K562 (cell line): Measurements from ENCODE around the gene NUP62. TPM values are rescaled to one million over a fixed set of nuclear protein-coding genes. Genes with fewer than 3 reads are reported as not detected.

Source experiments
- ARID3B ChIP-seq: fragments of 250-450 bp; sonication (Bioruptor Pico); IDR thresholded peaks from 2 replicates; pipeline ENCODE4 v1.4.0; 2020; ENCODE audit warnings: borderline replicate concordance
- ATF3 ChIP-seq, 2 experiments: fragments of 450-650 bp in 1 of 2; sonication (generic) in 1 of 2; formaldehyde crosslinking in 1 of 2; IDR thresholded peaks in 1 of 2; conservative IDR thresholded peaks in 1 of 2; 2 replicates each; pipeline versions ENCODE4 v1.6.1 to v1.8.1; 2016 to 2023; ENCODE audit warnings: mild to moderate bottlenecking in 2 of 2, moderate library complexity in 2 of 2, inconsistent platforms in 1 of 2, missing genetic modification reagents in 1 of 2
- CREB1 ChIP-seq, 2 experiments: sonication (generic) in 1 of 2; formaldehyde crosslinking in 1 of 2; IDR thresholded peaks; 2 replicates each; pipeline versions ENCODE4 v1.6.1 to v1.8.0; 2012 to 2022; ENCODE audit warnings: inconsistent platforms in 1 of 2, mild to moderate bottlenecking in 1 of 2, missing genetic modification reagents in 1 of 2, moderate library complexity in 1 of 2
- EHMT2 ChIP-seq: fragments of 450-650 bp; IDR thresholded peaks from 2 replicates; pipeline ENCODE4 v1.6.1; 2018; ENCODE audit warnings: antibody characterized with exemption
- EWSR1 ChIP-seq: fragments of 450-650 bp; IDR thresholded peaks from 2 replicates; pipeline ENCODE4 v1.6.1; 2018; ENCODE audit warnings: borderline replicate concordance, mild to moderate bottlenecking, low read depth, moderate library complexity; ENCODE audit not compliant: partially characterized antibody
- KDM2B ChIP-seq: fragments of 250-450 bp; sonication (Bioruptor Pico); IDR thresholded peaks from 2 replicates; pipeline ENCODE4 v1.8.0; 2021; ENCODE audit warnings: mild to moderate bottlenecking, moderate library complexity
- MCM2 ChIP-seq: fragments of 450-650 bp; IDR thresholded peaks from 2 replicates; pipeline ENCODE4 v1.6.1; 2017; ENCODE audit warnings: low read depth, mild to moderate bottlenecking
- MED1 ChIP-seq: sonication (generic); formaldehyde crosslinking; IDR thresholded peaks from 2 replicates; pipeline ENCODE4 v1.8.1; 2023; ENCODE audit warnings: missing genetic modification reagents, borderline replicate concordance
- MEF2A ChIP-seq: IDR thresholded peaks from 2 replicates; pipeline ENCODE4 v1.6.1; 2011; ENCODE audit warnings: low read depth, mild to moderate bottlenecking, low read length, moderate library complexity; ENCODE audit not compliant: control insufficient read depth
- NR1H2 ChIP-seq: sonication (generic); formaldehyde crosslinking; IDR thresholded peaks from 2 replicates; pipeline ENCODE4 v1.4.0; 2020; ENCODE audit warnings: mild to moderate bottlenecking, missing genetic modification reagents
- PTRF ChIP-seq: fragments of 450-650 bp; IDR thresholded peaks from 2 replicates; pipeline ENCODE4 v1.6.1; 2016; ENCODE audit warnings: mild to moderate bottlenecking, missing genetic modification characterization, missing compliant biosample characterization
- RFX1 ChIP-seq: fragments of 450-650 bp; IDR thresholded peaks from 2 replicates; pipeline ENCODE4 v1.6.1; 2016; ENCODE audit warnings: mild to moderate bottlenecking, moderate library complexity
- SAFB ChIP-seq: fragments of 200-400 bp; formaldehyde crosslinking; IDR thresholded peaks from 2 replicates; pipeline ENCODE4 v1.6.1; 2017; ENCODE audit warnings: low read depth, low read length, borderline replicate concordance
- SMAD3 ChIP-seq: fragments of 450-650 bp; formaldehyde crosslinking; conservative IDR thresholded peaks from 2 replicates; pipeline ENCODE4 v1.4.0; 2020; ENCODE audit warnings: mild to moderate bottlenecking
- XRCC3 ChIP-seq: fragments of 450-650 bp; IDR thresholded peaks from 2 replicates; pipeline ENCODE4 v1.6.1; 2017; ENCODE audit warnings: mild to moderate bottlenecking, moderate library complexity
- ZNF639 ChIP-seq, 2 experiments: fragments of 200-800 bp in 1 of 2; sonication (Bioruptor generic) in 1 of 2; sonication (generic) in 1 of 2; formaldehyde crosslinking in 1 of 2; IDR thresholded peaks in 1 of 2; conservative IDR thresholded peaks in 1 of 2; 2 replicates each; pipeline versions ENCODE4 v1.5.0 to v1.6.1; 2016 to 2020; ENCODE audit warnings: missing compliant biosample characterization in 1 of 2, missing genetic modification characterization in 1 of 2, missing genetic modification reagents in 1 of 2
- ZNF830 ChIP-seq: fragments of 250-450 bp; sonication (Bioruptor Pico); IDR thresholded peaks from 2 replicates; pipeline ENCODE4 v1.5.0; 2021; ENCODE audit warnings: mild to moderate bottlenecking
- ZZZ3 ChIP-seq: fragments of 450-650 bp; IDR thresholded peaks from 2 replicates; pipeline ENCODE4 v1.6.1; 2016; ENCODE audit warnings: antibody characterized with exemption, mild to moderate bottlenecking, moderate library complexity
- polyA plus RNA-seq, 8 experiments: library from polyadenylated mRNA; depleted of rRNA in 4 of 8; stranded (reverse) in 5 of 8; unstranded in 3 of 8; fragments of >200 nt; fragmentation: Nextera tagmentation in 2 of 8; fragmentation: Illumina TruSeq in 1 of 8; extraction: Ambion mirVana in 2 of 8; extraction: Trizol in 1 of 8; gene quantifications; 2 replicates each; pipeline versions ENCODE4 v1.2.1 to v1.2.3, GENCODE V29; 2011 to 2014; ENCODE audit warnings: inconsistent platforms in 1 of 8, missing spikeins in 1 of 8
- total RNA-seq, 7 experiments: library from RNA; depleted of rRNA in 6 of 7; stranded (reverse); fragments of >200 nt in 6 of 7; fragmentation: Illumina TruSeq in 2 of 7; extraction: Trizol in 2 of 7; gene quantifications; 2 replicates each; pipeline versions ENCODE4 v1.2.1 to v1.2.3, GENCODE V29; 2011 to 2021; ENCODE audit warnings: low replicate concordance in 1 of 7
- TF ChIP-seq, protein P1 (sequence below), 3 experiments: IDR thresholded peaks in 2 of 3; conservative IDR thresholded peaks in 1 of 3; 2 replicates each; pipeline ENCODE4 v1.5.1; 2011 to 2012; ENCODE audit warnings: low read length in 3 of 3, mild to moderate bottlenecking in 3 of 3, control low read depth in 2 of 3, improper control_type of control experiment in 1 of 3, inconsistent platforms in 1 of 3, low read depth in 1 of 3, mixed read lengths in 1 of 3, moderate library complexity in 1 of 3; ENCODE audit not compliant: insufficient read depth in 2 of 3

The NUP62 gene
- total and polyA plus RNA-seq, 9 of the 15 experiments (the other 6 are each of a cell fraction or from before 2014, with no cell fraction given): 16.9 to 109 (median 66.0) TPM

GRCh38 chr19:49890349-49891311 is 38.7 kb downstream of the NUP62 start (continued):
- TF ChIP-seq ZNF639 (CRISPR knock-in tag; conservative IDR thresholded peaks at IDR 0.05 in 1 of 2, IDR thresholded peaks at IDR 0.05 in 1 of 2) (no peak; a peak in 2 of 4 replicates), EHMT2 (no peak), PTRF (tag) (no peak), NR1H2 (CRISPR knock-in tag) (no peak), ARID3B (CRISPR knock-in tag) (no peak), SMAD3 (CRISPR knock-in tag) (no peak), ATF3 (IDR thresholded peaks at IDR 0.05) (no peak), ATF3 (CRISPR knock-in tag; conservative IDR thresholded peaks at IDR 0.05) (no peak), MED1 (CRISPR knock-in tag) (no peak), MCM2 (no peak), ZNF830 (CRISPR knock-in tag) (no peak), KDM2B (CRISPR knock-in tag) (no peak), CREB1 (IDR thresholded peaks at IDR 0.05) (no peak), CREB1 (CRISPR knock-in tag; IDR thresholded peaks at IDR 0.05) (peak; percentile 86), SAFB (no peak; the same call in 1 of the 2 replicates), MEF2A (no peak), ZZZ3 (no peak), RFX1 (no peak), EWSR1 (no peak), XRCC3 (no peak)
- TF ChIP-seq, protein P1, sequence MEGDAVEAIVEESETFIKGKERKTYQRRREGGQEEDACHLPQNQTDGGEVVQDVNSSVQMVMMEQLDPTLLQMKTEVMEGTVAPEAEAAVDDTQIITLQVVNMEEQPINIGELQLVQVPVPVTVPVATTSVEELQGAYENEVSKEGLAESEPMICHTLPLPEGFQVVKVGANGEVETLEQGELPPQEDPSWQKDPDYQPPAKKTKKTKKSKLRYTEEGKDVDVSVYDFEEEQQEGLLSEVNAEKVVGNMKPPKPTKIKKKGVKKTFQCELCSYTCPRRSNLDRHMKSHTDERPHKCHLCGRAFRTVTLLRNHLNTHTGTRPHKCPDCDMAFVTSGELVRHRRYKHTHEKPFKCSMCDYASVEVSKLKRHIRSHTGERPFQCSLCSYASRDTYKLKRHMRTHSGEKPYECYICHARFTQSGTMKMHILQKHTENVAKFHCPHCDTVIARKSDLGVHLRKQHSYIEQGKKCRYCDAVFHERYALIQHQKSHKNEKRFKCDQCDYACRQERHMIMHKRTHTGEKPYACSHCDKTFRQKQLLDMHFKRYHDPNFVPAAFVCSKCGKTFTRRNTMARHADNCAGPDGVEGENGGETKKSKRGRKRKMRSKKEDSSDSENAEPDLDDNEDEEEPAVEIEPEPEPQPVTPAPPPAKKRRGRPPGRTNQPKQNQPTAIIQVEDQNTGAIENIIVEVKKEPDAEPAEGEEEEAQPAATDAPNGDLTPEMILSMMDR (IDR thresholded peaks at IDR 0.05 in 2 of 3, conservative IDR thresholded peaks at IDR 0.05 in 1 of 3; ENCODE audit: insufficient read depth in 2 of 3, low read depth in 1 of 3, low read length in 3 of 3): peak in 1 of 3 experiments; percentile 41; a peak in 1 of 6 replicates
